NCI-H1092 treated with DMSO at 0.1 percent for 48 hours (cell line): ENCODE data around the gene TBC1D24.
"Not testable (repeated sequence)": the region's sequence is repeated elsewhere in the genome, so short reads cannot be mapped to it uniquely, and the experiment has no call there.

Source experiments
- DNase-seq: peaks from one replicate; lab custom pipeline; 2025; lab: John Stamatoyannopoulos, UW

Gene TBC1D24

DNA sequence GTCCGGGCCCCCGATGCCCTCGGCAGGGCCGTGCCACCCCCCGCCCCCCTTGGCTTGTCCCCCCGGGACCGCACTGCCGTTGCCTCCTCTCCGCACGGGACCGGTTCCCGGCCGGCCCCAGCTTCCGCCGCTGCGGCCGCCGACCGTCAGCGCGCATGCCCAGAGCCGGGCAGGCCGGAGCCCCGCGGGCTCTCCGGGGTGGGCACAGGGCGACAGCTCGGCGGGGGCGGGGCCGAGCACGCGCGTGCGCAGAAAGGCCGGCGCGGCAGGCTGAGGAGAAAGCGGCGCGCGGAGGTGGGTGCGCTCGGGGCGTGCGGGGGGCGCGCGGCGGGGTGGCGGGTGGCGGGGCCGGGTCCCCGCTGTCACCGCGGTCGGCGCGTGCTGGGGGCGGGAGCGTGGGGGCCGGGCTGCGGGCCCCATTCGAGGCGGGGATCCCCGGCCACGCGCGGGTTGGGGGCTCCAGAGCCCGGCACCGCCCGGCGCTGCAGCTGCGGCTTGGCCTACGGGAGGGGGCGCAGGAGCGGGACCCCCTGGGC is at the start of gene TBC1D24:
Gene TBC1D24 (plus strand): TSS at position 251 of the 536 bp plus-strand sequence. CDS start 21,022 bp downstream, outside the sequence.
- DNase-seq = peak; percentile 65

DNA sequence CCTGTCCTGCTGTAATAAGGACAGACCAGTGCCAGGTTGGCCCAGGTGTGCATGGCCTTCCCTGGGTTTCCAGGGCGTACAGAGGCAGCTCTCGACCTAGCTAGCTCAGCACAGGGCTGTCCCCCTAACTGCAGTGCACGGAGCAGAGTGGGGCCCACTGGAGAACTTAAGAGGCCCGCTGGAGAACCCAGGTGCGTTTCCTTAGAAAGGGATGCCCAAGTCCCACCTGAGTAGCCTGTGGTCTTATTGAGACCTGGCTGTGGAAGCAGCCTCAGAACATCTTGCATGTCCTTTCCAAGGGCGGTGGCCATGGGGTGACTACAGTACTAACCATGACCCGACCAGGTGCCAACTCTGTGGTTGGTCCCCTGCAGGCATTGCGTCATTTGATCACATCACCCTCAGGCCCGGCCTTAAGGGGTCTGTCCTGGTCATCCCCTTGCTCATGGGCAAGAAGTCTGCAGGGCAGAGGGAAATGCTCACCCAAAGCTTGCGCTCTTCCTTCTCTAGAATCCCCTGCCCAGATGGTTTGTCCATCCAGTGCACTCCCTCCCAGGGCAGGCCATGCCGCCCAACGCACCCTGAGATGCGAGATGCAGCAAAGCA is 49.0 kb upstream of the TBC1D24 start:
- no peak for DNase-seq

DNA sequence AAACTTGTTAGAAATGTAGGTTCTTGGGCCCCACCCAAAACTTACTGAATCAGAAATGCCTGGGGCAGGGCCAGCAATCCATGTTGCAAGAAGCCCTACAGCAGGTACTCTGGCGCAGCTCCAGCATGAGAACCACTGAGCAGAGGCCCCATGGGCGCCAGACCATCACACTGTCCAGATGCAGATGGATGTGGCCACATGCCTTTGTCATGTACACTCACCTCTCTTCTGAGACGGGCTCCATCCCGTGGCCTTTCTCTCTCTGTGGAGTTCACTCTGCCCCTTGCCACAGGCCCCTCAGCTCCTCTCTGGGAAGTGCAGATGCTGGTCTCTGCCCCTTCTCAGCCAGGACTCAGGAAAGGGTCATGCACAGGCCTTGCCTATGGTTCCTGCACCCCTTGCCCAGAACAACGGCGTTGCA is 48.0 kb upstream of the TBC1D24 start:
- DNase-seq = no peak

DNA sequence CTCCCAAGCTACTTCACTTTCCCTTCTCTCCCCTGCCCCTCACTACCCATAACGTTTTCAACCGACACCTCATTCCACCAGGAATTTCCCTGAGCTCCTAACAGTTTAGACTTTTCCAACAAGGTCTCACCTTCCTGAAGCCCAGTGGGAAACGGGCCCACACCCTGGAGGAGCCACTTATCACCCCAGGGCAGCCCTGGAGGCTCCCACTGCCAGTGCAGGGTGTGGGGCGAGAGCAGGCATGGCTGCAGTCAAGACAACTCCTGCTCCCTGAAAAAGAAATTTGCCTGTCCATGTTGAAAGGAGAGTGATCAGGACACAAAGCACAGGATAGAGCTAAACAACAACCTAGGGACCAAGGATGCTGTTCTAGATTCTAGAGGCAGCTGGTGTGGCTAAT is 47.4 kb upstream of the TBC1D24 start:
- DNase-seq = no peak

DNA sequence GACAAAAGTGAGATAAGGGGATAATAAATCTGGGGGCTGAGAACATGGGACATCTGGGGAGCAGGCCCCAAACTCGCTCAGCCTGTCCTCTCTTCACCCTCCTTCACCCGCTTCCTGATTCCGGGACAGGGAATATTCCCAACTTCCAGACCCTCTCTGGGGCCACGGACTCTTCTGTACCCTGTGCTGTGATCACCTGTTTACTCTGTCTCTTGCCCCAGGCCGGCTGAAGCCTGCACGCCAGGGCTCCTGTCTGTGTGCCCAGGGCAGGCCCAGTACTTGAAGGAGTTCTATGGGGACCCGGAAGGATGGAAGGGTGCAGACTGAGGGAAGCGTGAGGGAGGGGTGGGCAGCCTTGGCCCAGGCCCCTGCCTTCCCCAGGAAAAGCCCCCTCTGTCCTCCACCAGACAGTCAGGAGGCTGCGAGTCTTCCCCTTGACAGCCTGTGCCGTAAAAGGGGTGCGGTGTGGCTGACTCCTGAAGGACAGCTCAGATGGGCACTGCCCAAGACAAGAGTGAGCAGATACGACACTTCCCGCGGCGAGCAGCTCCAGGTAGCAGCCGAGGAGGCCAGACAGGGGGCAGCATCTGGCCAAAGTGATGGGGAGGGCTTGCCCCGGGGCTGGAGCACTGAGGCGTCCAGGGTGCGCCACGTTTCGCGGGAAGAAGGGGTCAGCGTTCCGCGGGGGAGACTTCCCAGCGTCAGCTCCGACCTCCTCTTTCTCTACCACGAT is 46.7 kb upstream of the TBC1D24 start:
- peak; percentile 58 for DNase-seq

DNA sequence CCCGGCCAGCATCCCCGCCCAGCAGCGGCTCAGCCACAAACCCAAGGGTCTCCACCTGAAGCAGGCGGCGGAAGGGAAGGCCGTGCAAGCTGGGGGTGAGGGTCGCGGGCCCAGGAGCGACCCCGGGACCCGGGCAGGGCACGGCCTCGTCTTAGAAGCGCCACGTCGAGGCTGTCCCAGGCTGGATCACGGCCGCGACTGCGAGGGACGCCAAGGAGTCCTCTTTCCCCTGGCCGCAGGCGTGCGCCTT is 46.2 kb upstream of the TBC1D24 start:
- no peak for DNase-seq

DNA sequence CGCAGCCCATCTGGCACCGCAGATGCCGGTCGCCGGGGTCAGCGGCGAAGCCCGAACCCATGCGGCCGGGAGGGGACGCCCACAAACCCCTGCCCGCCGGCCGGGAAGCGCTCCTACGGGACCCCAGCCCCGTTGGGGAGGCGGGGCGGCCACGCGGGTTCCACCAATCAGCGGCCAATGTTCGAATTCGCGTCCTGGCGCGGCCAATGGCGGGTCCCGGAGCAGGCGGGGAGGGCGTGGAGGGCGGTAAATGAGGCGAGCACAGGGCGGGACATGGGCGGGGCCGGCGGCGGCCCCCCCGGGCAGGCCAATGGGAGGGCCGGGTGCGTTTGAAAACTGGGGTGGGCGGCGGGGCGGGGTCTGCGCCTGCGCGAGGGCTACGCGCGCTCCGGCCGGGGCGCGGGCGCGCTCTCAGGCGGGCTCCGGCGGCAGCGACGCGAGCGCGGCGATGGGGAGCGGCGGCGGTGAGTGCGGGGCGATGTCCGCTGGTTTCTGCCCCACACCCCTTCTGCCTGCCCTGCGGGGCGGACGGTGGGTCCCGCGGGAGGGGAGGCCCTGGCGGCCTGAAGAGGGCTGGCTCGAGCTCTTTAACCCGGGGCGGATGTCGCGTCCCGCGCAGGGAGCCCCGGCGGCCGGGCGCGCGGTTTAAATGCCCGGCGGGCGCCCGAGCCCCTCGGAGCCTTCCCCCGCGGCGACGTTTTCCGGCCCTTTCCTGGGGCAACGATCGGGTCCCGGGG is 45.7 kb upstream of the TBC1D24 start, which contains the start of gene CCNF:
Gene CCNF (plus strand): TSS at position 414 of the 737 bp plus-strand sequence. CDS start 35 bp downstream, at position 449.
- peak; percentile 97 for DNase-seq

DNA sequence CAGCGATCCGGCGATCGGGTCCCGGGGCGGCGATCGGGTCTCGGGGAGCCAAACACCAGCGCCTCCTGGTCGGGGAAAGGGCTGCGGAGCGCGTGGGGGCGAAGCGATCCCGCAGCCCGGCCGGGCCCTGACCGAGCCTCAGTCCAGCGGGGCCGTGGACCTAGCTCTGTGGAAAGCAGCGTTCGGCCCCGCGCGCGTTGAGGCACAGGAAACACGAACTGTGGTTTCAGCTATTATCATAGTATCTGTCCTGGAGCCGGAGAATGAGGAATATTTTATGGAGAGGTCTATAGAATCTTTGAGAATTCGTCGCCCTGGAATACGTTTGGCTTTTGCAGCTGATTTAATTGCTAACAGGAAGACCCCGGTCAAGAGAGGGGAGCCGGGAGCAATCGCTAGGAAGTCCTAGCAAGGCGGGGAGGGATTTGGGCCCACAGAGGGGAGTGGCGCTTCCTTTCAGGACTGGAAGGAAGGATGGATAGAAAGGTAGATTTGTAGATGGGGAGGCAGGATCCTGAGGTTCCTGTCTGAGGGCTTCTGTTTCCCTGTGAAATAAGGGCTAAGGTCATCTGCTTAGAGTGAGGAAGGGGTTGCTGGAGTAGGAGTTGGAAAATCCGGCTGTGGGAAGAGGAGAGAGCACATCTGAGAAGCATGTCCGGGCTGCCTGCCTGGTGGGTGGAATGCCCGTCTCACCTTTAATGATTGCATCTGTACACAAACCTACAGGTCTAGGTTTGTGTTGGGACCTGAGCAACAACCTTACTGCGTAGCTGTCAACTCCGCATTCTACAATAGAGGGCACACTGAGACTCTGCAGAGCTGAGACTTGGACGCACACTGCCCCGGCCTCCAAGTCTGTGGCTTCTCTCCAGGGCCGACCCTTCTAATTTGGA is 44.9 kb upstream of the TBC1D24 start:
- DNase-seq = peak; percentile 34

DNA sequence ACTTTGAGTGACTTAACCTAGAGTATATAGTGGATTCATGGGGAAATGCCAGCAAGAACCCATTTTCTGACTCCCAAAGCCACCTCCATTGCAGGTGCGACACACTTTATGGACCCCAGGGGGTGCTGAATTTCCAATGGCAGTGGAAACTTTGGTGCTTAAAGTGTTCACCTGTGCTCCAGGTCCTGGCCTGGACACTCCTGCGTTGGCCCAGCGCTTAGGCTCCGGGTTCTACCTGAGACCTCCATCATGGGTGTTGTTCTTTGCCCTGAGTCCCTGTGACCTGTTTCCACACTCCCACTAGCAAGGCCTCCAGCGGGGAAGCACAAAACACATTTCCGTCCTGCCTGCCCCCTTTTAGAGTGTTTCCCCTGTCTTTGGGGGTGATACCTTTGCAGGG is 42.6 kb upstream of the TBC1D24 start:
- DNase-seq = no peak

DNA sequence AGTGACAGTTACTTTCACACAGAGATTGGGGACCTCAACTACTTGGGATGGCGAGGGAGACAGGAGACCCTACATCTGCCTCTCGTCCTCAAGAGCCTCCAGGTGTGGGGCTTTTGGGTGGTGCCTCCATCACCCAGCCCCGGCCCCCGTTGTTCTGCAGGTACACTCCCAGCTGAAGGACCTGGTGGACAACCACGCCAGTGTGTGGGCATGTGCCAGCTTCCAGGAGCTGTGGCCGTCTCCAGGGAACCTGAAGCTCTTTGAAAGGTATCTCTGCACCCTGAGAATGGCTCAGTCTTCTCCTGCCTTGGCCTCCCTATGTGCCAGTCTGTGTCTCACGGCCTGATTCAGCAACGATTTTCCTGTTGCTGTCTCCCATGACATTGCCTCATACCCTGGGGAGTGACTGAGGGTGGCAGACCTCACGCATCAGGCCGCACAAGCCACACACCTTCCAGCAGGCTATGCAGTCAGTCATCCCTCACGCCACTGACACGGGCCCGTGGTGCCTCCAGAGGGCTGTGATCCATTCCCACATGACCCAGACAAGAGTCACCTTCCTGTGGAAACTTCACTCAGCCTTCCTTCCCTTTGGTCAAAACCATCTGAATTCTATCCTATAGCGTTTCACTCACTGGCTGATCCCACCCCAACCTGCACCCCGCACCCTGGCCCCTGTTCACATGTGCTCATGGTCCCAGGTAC is 42.0 kb upstream of the TBC1D24 start:
- DNase-seq = no peak

DNA sequence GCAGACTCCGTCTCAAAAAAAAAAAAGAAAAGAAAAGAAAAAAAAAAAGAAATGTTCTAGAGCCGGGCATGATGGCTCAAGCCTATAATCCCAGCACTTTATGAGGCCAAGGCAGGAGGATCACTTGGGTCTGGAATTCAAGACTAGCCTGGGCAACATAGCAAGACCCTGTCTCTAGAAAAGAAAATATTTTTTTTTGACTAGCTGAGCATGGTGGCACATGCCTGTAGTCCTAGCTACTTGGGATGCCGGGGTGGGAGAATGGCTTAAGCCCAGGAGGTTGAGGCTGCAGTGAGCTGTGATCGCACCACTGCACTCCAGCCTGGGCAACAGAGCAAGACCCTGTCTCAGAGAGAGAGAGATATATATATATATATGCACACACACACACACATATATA is 39.7 kb upstream of the TBC1D24 start:
- not testable (repeated sequence) for DNase-seq

DNA sequence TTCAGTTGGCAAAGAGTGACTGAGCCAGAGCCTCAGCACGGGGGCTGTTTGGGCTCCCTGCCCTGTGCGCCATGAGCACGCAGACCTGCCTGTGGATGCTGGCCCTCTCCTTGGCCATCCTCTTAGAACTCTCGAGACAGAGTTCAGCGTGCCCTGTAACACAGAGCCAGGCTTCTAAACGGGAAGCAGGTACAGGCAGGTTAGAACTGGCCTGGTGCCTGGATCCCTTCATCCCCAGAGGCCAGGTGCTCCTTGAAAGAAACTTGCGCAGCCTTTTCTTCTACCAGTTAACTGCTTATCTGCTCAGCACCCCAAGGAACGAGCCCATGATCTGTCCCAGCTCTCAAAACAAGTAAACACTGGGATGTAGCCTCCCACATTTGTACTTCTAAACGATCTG is 38.8 kb upstream of the TBC1D24 start:
- no peak for DNase-seq

DNA sequence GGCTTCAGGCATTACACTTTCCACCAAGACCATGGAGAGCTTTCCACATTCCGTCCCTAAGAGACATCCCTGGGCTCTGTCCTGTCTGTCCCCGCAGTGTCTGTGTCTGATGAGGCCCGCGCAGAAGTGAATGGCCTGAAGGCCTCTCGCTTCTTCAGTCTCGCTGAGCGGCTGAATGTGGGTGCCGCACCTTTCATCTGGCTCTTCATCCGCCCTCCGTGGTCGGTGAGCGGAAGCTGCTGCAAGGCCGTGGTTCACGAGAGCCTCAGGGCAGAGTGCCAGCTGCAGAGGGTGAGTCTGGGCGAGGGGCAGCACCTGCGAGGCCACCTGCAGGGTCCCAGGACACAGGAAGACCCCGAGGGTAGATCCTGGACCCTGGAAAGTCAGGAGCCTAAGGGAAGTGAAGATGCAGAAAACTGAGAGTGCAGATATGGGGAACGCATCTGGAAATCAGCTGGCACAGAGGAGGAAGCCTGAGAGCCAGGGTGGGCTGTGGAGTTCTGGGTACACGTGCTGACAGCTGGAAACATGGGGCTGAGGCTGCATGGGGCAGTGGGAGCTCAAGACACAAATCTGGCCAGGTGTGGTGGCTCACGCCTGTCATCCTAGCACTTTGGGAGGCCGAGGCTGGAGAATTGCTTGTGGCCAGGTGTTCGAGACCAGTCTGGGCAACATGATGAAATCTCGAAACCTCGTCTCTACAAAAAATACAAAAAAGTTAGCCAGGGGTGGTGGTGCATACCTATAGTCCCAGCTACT is 37.7 kb upstream of the TBC1D24 start:
- DNase-seq = no peak

DNA sequence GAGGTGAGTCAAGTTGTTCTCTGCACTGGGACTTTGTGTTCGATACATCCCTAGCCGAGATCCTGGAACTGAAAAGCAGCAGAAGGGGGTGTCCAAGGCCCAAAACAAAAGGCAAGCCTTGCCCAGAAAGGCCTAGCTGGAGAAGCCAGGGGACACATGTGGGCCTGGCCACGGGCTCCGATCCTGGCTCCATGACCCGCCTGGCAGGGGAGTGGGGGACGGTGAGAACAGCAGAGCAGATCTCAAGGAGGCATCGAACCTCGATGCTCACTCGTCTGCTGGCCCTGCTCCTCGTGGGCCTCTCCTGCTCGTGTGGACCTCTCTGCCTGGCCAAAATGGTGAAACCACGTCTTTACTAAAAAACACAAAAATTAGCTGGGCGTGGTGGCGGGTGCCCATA is 36.8 kb upstream of the TBC1D24 start:
- no peak for DNase-seq

DNA sequence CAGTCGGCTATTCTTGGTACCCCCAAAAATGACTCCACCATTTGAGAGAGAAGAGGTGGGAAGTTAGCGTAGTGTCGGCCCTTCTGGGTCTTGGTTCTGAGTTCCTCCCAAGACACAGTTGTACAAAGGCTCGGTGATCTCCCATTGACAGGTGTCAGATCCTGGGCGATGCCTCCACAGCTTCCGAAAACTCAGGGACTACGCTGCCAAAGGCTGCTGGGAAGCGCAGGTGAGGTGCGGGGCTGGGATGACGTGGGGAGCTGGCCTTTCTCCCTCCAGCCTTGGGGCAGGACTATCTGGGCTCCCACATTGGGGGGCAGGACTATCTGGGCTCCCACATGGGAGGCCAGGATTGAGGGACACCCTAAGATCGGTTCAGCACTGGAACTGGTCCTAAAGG is 35.3 kb upstream of the TBC1D24 start:
- DNase-seq = no peak

DNA sequence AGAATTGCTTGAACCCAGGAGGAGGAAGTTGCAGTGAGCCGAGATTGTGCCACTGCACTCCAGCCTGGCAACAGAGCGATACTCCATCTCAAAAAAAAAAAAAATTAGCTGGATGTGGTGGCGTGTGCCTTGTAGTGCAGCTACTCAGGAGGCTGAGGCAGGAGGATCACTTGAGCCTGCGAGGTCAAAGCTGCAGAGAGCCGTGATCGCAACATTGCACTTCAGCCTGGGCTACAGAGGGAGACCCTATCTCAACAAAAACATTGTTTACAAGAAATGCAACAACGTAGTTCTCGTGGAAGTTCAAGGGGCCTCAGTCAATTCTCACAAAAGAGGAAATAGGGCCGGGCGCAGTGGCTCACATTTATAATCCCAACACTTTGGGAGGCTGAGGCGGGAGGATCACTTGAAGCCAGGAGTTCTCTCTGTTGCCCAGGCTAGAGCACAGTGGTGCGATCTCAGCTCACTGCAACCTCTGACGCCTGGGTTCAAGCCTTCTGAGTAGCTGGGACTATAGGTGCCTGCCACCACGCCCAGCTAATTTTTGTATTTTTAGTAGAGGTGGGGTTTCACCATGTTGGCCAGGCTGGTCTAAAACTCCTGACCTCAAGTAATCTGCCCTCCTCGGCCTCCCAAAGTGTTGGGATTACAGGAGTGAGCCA is 33.7 kb upstream of the TBC1D24 start:
- DNase-seq = not testable (repeated sequence)

DNA sequence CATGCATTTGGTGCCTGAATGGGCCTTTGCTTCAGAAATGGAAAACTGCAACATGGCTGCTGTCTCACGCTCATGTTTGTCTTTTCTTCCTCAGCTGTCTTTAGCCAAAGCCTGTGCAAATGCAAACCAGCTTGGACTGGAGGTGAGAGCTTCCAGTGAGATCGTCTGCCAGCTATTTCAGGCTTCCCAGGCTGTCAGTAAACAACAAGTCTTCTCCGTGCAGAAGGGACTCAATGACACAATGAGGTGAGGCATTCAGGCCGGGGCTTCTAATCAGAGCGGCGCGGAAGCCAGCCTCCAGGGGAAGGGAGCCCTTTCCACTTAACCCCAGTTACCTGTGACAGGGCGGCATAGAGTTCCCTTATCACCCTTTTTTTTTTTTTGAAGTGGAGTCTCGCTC is 31.4 kb upstream of the TBC1D24 start:
- peak; percentile 83 for DNase-seq

DNA sequence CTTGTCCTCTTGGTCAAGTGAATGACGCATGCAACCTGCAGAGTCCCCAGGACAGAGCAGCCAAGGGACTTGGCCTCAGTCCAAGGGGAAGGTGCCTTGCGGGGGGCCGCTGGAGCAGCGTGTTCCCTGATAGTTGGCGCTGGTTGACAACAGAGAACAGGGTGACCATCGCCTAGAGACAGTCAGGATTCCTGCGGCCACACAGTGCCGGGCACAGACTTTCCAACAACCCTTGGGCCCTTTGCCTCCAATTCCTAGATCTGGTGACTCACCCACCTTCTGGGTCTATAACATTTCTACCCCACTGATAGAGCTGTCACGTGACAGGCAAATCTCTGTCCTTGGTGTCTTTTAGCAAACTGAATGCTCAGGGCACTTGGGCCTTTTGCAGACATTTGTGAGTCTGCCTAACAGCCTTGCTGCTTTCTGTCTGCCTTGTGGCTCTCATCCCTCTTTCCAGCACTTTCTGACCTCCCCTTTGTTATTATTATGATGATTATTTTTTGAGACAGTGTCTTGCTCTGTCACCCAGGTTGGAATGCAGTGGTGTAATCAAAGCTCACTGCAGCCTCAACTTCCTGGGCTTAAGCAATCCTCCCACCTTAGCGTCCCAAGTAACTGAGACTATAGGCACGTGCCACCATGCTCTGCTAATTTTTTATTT is 26.9 kb upstream of the TBC1D24 start:
- DNase-seq = no peak

DNA sequence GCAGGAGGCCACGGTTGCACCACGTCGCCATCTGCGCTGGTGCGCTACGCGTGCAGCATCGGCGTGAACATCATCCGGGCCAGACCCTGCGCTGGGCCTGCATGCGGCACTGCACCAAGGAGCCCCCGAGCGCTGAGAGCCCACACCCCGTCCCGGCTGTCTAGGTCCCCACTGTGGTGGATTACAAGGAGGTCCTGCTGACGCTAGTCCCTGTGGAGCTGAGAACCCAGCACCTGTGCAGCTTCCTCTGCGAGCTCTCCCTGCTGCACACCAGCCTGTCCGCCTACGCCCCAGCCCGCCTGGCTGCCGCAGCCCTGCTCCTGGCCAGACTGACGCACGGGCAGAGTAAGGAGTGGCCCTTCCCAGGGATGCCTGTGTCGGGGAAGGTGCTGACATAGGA is 25.8 kb upstream of the TBC1D24 start:
- DNase-seq = no peak
